HG02970 (cell line): Measurements from ENCODE around the gene HRK.
A peak's percentile ranks its signal among the peaks of the same experiment; 100 is the strongest.

Source experiments
- ATAC-seq: cut with Tn5 transposase; IDR thresholded peaks from one replicate; pipeline ENCODE4 v1.9.1; 2021; ENCODE audit warnings: mild to moderate bottlenecking, moderate library complexity, moderate number of reproducible peaks; ENCODE audit not compliant: unreplicated experiment, low FRiP score

HRK gene

GRCh38 chr12:116874324-116874995 is 6.8 kb downstream of the HRK start:
- no peak for ATAC-seq

- ATAC-seq: no peak
These were observed 10.9 kb downstream of the HRK start for GRCh38 chr12:116870306-116870705.

- no peak for ATAC-seq
These were observed 13.7 kb downstream of the HRK start for GRCh38 chr12:116867523-116867922.

GRCh38 chr12:116864371-116865160 is 16.7 kb downstream of the HRK start:
- ATAC-seq: no peak

- no peak for ATAC-seq
These were observed 17.9 kb downstream of the HRK start for GRCh38 chr12:116863275-116863767.

- ATAC-seq: no peak
These were observed 19.1 kb downstream of the HRK start for GRCh38 chr12:116862167-116862566.

GRCh38 chr12:116861320-116861719 is 19.9 kb downstream of the HRK start:
- peak; percentile 53 for ATAC-seq

GRCh38 chr12:116860263-116860662 is 21.0 kb downstream of the HRK start:
- no peak for ATAC-seq

GRCh38 chr12:116859079-116859478 is 22.2 kb downstream of the HRK start:
- ATAC-seq: no peak

GRCh38 chr12:116856729-116857128 is 24.5 kb downstream of the HRK start:
- ATAC-seq: no peak

- ATAC-seq: no peak
These were observed 25.3 kb downstream of the HRK start for GRCh38 chr12:116855744-116856470.

- ATAC-seq: no peak
These were observed 27.7 kb downstream of the HRK start for GRCh38 chr12:116853507-116853906.

GRCh38 chr12:116852303-116852702 is 28.9 kb downstream of the HRK start:
- ATAC-seq: no peak

GRCh38 chr12:116849216-116849615 is 32.0 kb downstream of the HRK start:
- no peak for ATAC-seq

GRCh38 chr12:116843085-116843484 is 38.2 kb downstream of the HRK start:
- ATAC-seq: no peak

- no peak for ATAC-seq
These were observed 41.9 kb downstream of the HRK start for GRCh38 chr12:116839287-116839830.

GRCh38 chr12:116838365-116838764 is 42.9 kb downstream of the HRK start:
- no peak for ATAC-seq

GRCh38 chr12:116837097-116837496 is 44.1 kb downstream of the HRK start:
- no peak for ATAC-seq

GRCh38 chr12:116835484-116835883 is 45.8 kb downstream of the HRK start:
- no peak for ATAC-seq

- no peak for ATAC-seq
These were observed 47.8 kb downstream of the HRK start for GRCh38 chr12:116833474-116833873.

GRCh38 chr12:116832353-116832752 is 48.9 kb downstream of the HRK start:
- no peak for ATAC-seq
